Measurements from ENCODE around the gene CGB2.

DNA sequence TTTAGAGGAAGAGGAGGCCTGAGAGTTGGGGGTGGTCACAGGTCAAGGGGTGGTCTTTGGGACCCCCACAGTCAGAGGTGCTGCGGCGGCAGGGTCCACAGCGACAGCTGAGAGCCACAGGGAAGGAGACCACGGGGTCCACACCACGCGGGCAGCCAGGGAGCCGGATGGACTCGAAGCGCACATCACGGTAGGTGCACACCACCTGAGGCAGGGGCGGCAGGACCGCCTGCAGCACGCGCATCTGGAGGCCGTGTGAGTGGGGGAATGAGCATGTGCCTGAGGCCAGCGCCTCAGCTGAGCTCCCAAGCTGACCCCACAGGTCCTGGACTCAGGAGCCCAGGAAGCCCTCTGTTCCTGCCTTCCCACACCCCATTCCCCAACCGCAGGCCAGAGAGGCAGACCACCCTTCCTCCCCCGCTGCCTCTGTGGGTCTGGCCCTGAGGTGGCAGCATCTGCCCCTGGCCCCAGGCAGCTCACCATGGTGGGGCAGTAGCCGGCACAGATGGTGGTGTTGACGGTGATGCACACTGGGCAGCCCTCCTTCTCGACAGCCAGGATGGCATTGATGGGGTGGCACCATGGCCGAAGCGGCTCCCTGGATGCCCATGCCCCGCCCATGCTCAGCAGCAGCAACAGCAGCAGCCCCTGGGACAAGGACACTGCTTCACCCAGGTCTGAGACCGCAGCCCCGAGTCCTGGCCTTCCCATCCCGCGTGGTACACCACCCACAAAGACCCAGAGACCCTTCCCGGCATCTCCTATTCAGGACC is 15.4 kb upstream of the CGB2 start:
- TF ChIP-seq EP300 (IDR thresholded peaks at IDR 0.05; ENCODE audit: low read depth) (no peak), POLR2A (IDR thresholded peaks at IDR 0.05) (no peak)
